HEK293 (cell line): ENCODE measurements around the gene SPRR2B.

ENCODE experiments used
- CTCF ChIA-PET: fragments of 350-600 bp; formaldehyde crosslinking; extraction: SDS; loops from one replicate; lab custom pipeline; 2021; ENCODE audit warnings: antibody characterized with exemption; lab: Yijun Ruan, JAX
- POLR2A ChIA-PET: fragments of 300-600 bp; formaldehyde crosslinking; extraction: SDS; loops from one replicate; lab custom pipeline; 2020; ENCODE audit warnings: antibody characterized with exemption, inconsistent platforms; lab: Yijun Ruan, JAX
- H3K27ac ChIP-seq: fragments of 200-500 bp; sonication (Bioruptor generic); 2 replicates; pipeline ENCODE4 v1.5.1; 2014; ENCODE audit warnings: low read depth, low read length, control low read depth, inconsistent platforms; ENCODE audit errors: extremely low read depth
- H3K36me3 ChIP-seq, 2 experiments: fragments of 200-500 bp in 1 of 2; sonication (Bioruptor generic) in 1 of 2; 1 replicate in 1 of 2; 2 replicates in 1 of 2; pipeline ENCODE4 v1.5.1; 2014 to 2017; ENCODE audit warnings: inconsistent platforms in 2 of 2, low read length in 2 of 2; ENCODE audit not compliant: control insufficient read depth in 2 of 2, insufficient read depth in 1 of 2
- H3K4me1 ChIP-seq: fragments of 200-500 bp; sonication (Bioruptor generic); 2 replicates; pipeline ENCODE4 v1.5.1; 2014; ENCODE audit warnings: mild to moderate bottlenecking, low read length, inconsistent platforms; ENCODE audit not compliant: control insufficient read depth, insufficient read depth
- H3K4me3 ChIP-seq: 2 replicates; pipeline ENCODE4 v1.5.1; 2011; ENCODE audit warnings: low read depth, mild to moderate bottlenecking, control low read depth, low read length, moderate library complexity
- H3K9me3 ChIP-seq: fragments of 200-500 bp; sonication (Bioruptor generic); 2 replicates; pipeline ENCODE4 v1.5.1; 2014; ENCODE audit warnings: low read depth, low read length, inconsistent platforms; ENCODE audit not compliant: control insufficient read depth, insufficient read depth
- ATF2 ChIP-seq: fragments of 450-650 bp; formaldehyde crosslinking; IDR thresholded peaks from 2 replicates; pipeline ENCODE4 v1.5.1; 2016; ENCODE audit warnings: missing biosample characterization, missing genetic modification characterization, low read depth
- GLIS1 ChIP-seq: fragments of 450-650 bp; formaldehyde crosslinking; IDR thresholded peaks from 2 replicates; pipeline ENCODE4 v1.5.1; 2016; ENCODE audit warnings: missing biosample characterization, missing genetic modification characterization
- HOXA7 ChIP-seq: sonication (generic); formaldehyde crosslinking; IDR thresholded peaks from 2 replicates; pipeline ENCODE4 v1.8.1; 2022; ENCODE audit warnings: missing genetic modification reagents, borderline replicate concordance
- INSM2 ChIP-seq: fragments of 450-650 bp; formaldehyde crosslinking; IDR thresholded peaks from 2 replicates; pipeline ENCODE4 v1.5.1; 2016; ENCODE audit warnings: missing biosample characterization, missing genetic modification characterization
- PBX3 ChIP-seq: sonication (generic); formaldehyde crosslinking; IDR thresholded peaks from 2 replicates; pipeline ENCODE4 v1.8.1; 2022; ENCODE audit warnings: mild to moderate bottlenecking, moderate library complexity, missing genetic modification reagents
- PRDM2 ChIP-seq: fragments of 450-650 bp; formaldehyde crosslinking; IDR thresholded peaks from 2 replicates; pipeline ENCODE4 v1.5.1; 2016; ENCODE audit warnings: missing biosample characterization, missing genetic modification characterization, borderline replicate concordance
- PRDM4 ChIP-seq: fragments of 450-650 bp; formaldehyde crosslinking; IDR thresholded peaks from 2 replicates; pipeline ENCODE4 v1.5.1; 2017; ENCODE audit warnings: missing biosample characterization, missing genetic modification characterization
- SETDB1 ChIP-seq: IDR thresholded peaks from one replicate; pipeline ENCODE4 v1.6.1; 2017; ENCODE audit warnings: mild to moderate bottlenecking, low read length, moderate library complexity, mixed read lengths; ENCODE audit not compliant: insufficient read length
- ZBTB44 ChIP-seq: fragments of 450-650 bp; IDR thresholded peaks from 2 replicates; pipeline ENCODE4 v1.5.1; 2018; ENCODE audit warnings: missing biosample characterization, mild to moderate bottlenecking, missing genetic modification characterization
- ZBTB49 ChIP-seq: fragments of 450-650 bp; formaldehyde crosslinking; IDR thresholded peaks from 2 replicates; pipeline ENCODE4 v1.5.1; 2016; ENCODE audit warnings: missing biosample characterization, missing genetic modification characterization, low read depth
- ZBTB6 ChIP-seq: fragments of 450-650 bp; formaldehyde crosslinking; IDR thresholded peaks from 2 replicates; pipeline ENCODE4 v1.5.1; 2017; ENCODE audit warnings: missing biosample characterization, missing genetic modification characterization
- ZEB2 ChIP-seq: fragments of 450-650 bp; formaldehyde crosslinking; IDR thresholded peaks from 2 replicates; pipeline ENCODE4 v1.5.1; 2016; ENCODE audit warnings: missing biosample characterization, missing genetic modification characterization
- ZNF155 ChIP-seq: fragments of 450-650 bp; formaldehyde crosslinking; IDR thresholded peaks from 2 replicates; pipeline ENCODE4 v1.5.1; 2016; ENCODE audit warnings: missing biosample characterization, missing genetic modification characterization
- ZNF2 ChIP-seq: fragments of 450-650 bp; formaldehyde crosslinking; IDR thresholded peaks from 2 replicates; pipeline ENCODE4 v1.5.1; 2016; ENCODE audit warnings: missing biosample characterization, missing genetic modification characterization
- ZNF23 ChIP-seq: fragments of 450-650 bp; formaldehyde crosslinking; IDR thresholded peaks from 2 replicates; pipeline ENCODE4 v1.5.1; 2016; ENCODE audit warnings: missing biosample characterization, missing genetic modification characterization, borderline replicate concordance
- ZNF266 ChIP-seq: fragments of 450-650 bp; formaldehyde crosslinking; IDR thresholded peaks from 2 replicates; pipeline ENCODE4 v1.5.1; 2016; ENCODE audit warnings: missing biosample characterization, missing genetic modification characterization, low read depth
- ZNF530 ChIP-seq: fragments of 450-650 bp; formaldehyde crosslinking; IDR thresholded peaks from 2 replicates; pipeline ENCODE4 v1.5.1; 2016; ENCODE audit warnings: low read depth, missing biosample characterization, missing genetic modification characterization

The SPRR2B gene

GRCh38 chr1:153071511-153071910 is at the start of gene SPRR2B:
TSS of gene SPRR2B (minus strand) at chr1:153071611. CDS start at chr1:153070839, 772 bp downstream.
- ChIA-PET POLR2A (no interaction called here), CTCF (no interaction called here)
- Histone ChIP-seq H3K9me3 (no peaks in the 10 kb centered on the region), H3K27ac (no peak within 1 kb of the TSS), H3K4me1 (no peaks in the 10 kb centered on the region), H3K4me3 (no peak within 1 kb of the TSS), H3K36me3 (no peaks in the 10 kb centered on the region)
- no peak for TF ChIP-seq ZNF266
- TF ChIP-seq ZBTB49, result no peak
- TF ChIP-seq PBX3 (CRISPR knock-in tag), result no peak
- no peak for TF ChIP-seq ZBTB6 (tag by site-specific recombination)
- no peak for TF ChIP-seq ZNF23 (tag by site-specific recombination)
- no peak for TF ChIP-seq GLIS1 (tag by site-specific recombination)
- TF ChIP-seq HOXA7 (CRISPR knock-in tag), result no peak
- TF ChIP-seq INSM2 (tag by site-specific recombination), result no peak
- no peak for TF ChIP-seq PRDM2 (tag by site-specific recombination)
- no peak for TF ChIP-seq ATF2
- no peak for TF ChIP-seq SETDB1
- no peak for TF ChIP-seq ZNF2 (tag by site-specific recombination)
- TF ChIP-seq ZNF530 (tag by site-specific recombination), result no peak
- TF ChIP-seq ZNF155, result no peak
- no peak for TF ChIP-seq ZEB2 (tag by site-specific recombination)
- TF ChIP-seq PRDM4 (tag by site-specific recombination), result no peak
- no peak for TF ChIP-seq ZBTB44 (tag by site-specific recombination)
